CD14-positive monocyte (primary cell): ENCODE results near the gene ZNF341. TPM values are rescaled to one million over a fixed set of nuclear protein-coding genes. Genes with fewer than 3 reads are reported as not detected.

Experiments used
- DNase-seq, 3 donors: peaks; one replicate each; pipeline ENCODE4 v3.0.0-alpha.2; 2011 to 2022
- H2AFZ ChIP-seq: 2 replicates; pipeline ENCODE4 v1.6.0; 2012; ENCODE audit warnings: mild to moderate bottlenecking, low read depth, low read length, inconsistent platforms; ENCODE audit not compliant: insufficient read depth, poor library complexity, severe bottlenecking
- H3K27ac ChIP-seq, 2 donors: 1 replicate in 1 of 2; 2 replicates in 1 of 2; pipeline ENCODE4 v1.5.1; 2012 to 2013; ENCODE audit warnings: low read length in 2 of 2, control low read depth in 1 of 2, inconsistent platforms in 1 of 2, low read depth in 1 of 2, mild to moderate bottlenecking in 1 of 2
- H3K27me3 ChIP-seq, 2 donors: one replicate each; pipeline versions ENCODE4 v1.6.0 to v1.6.1; 2011 to 2013; ENCODE audit warnings: low read length in 2 of 2; ENCODE audit not compliant: control insufficient read depth in 2 of 2, insufficient read depth in 2 of 2
- H3K36me3 ChIP-seq, 2 donors: replicated peaks in 1 of 2; 1 replicate in 1 of 2; 2 replicates in 1 of 2; pipeline versions ENCODE4 v1.5.1 to v1.6.1; 2012 to 2013; ENCODE audit warnings: low read length in 2 of 2, control low read depth in 1 of 2, inconsistent platforms in 1 of 2, mild to moderate bottlenecking in 1 of 2; ENCODE audit not compliant: insufficient read depth in 2 of 2, control insufficient read depth in 1 of 2
- H3K4me1 ChIP-seq, 2 donors: 1 replicate in 1 of 2; 2 replicates in 1 of 2; pipeline versions ENCODE4 v1.5.1 to v1.6.1; 2012 to 2013; ENCODE audit warnings: low read length in 2 of 2, control low read depth in 1 of 2, inconsistent platforms in 1 of 2, mild to moderate bottlenecking in 1 of 2, moderate library complexity in 1 of 2; ENCODE audit not compliant: insufficient read depth in 2 of 2, control insufficient read depth in 1 of 2
- H3K4me2 ChIP-seq: replicated peaks from 2 replicates; pipeline ENCODE3; 2012; ENCODE audit warnings: low read length, moderate library complexity, mild to moderate bottlenecking; ENCODE audit not compliant: poor library complexity, severe bottlenecking; ENCODE audit errors: extremely low read depth
- H3K4me3 ChIP-seq, 3 experiments: fragments of 200-600 bp in 1 of 3; sonication (generic) in 1 of 3; replicated peaks in 1 of 3; 1 replicate in 2 of 3; 2 replicates in 1 of 3; pipeline ENCODE4 v1.5.1; 2011 to 2013; ENCODE audit warnings: low read length in 3 of 3, mild to moderate bottlenecking in 3 of 3, control low read depth in 2 of 3, low read depth in 2 of 3, inconsistent platforms in 1 of 3, moderate library complexity in 1 of 3
- H3K79me2 ChIP-seq: 2 replicates; pipeline ENCODE4 v1.6.0; 2012; ENCODE audit warnings: mild to moderate bottlenecking, control low read depth, inconsistent platforms, low read length, moderate library complexity; ENCODE audit not compliant: insufficient read depth
- H3K9ac ChIP-seq: 2 replicates; pipeline ENCODE4 v1.6.0; 2017; ENCODE audit warnings: low read length, mild to moderate bottlenecking; ENCODE audit not compliant: insufficient read depth, poor library complexity, severe bottlenecking
- H3K9me3 ChIP-seq, 2 donors: replicated peaks in 1 of 2; 1 replicate in 1 of 2; 2 replicates in 1 of 2; pipeline versions ENCODE4 v1.5.1 to v1.6.1; 2012 to 2013; ENCODE audit warnings: low read length in 2 of 2, control low read depth in 1 of 2; ENCODE audit not compliant: control insufficient read depth in 1 of 2, insufficient read depth in 1 of 2
- H4K20me1 ChIP-seq: 2 replicates; pipeline ENCODE4 v1.6.0; 2012; ENCODE audit warnings: mild to moderate bottlenecking, low read length, control low read depth, moderate library complexity; ENCODE audit not compliant: insufficient read depth
- H3K27ac Mint-ChIP-seq, 7 donors: one replicate each; pipeline ENCODE4 v1.8.0; 2020; ENCODE audit warnings: mild to moderate bottlenecking in 7 of 7, mixed read lengths in 7 of 7, moderate library complexity in 6 of 7, inconsistent platforms in 2 of 7
- H3K27me3 Mint-ChIP-seq, 3 donors: one replicate each; pipeline ENCODE4 v1.8.0; 2021 to 2022; ENCODE audit warnings: low read depth in 3 of 3, mild to moderate bottlenecking in 3 of 3, mixed read lengths in 3 of 3, moderate library complexity in 3 of 3, inconsistent platforms in 1 of 3
- H3K36me3 Mint-ChIP-seq, 2 donors: one replicate each; pipeline ENCODE4 v1.8.0; 2020; ENCODE audit warnings: mixed read lengths in 2 of 2, inconsistent platforms in 1 of 2, mild to moderate bottlenecking in 1 of 2
- H3K4me1 Mint-ChIP-seq: one replicate; pipeline ENCODE4 v1.8.0; 2020; ENCODE audit warnings: mild to moderate bottlenecking, mixed read lengths
- H3K4me3 Mint-ChIP-seq, 2 donors: one replicate each; pipeline ENCODE4 v1.8.0; 2020; ENCODE audit warnings: mild to moderate bottlenecking in 2 of 2, mixed read lengths in 2 of 2, moderate library complexity in 1 of 2
- H3K9me3 Mint-ChIP-seq, 7 donors: one replicate each; pipeline ENCODE4 v1.8.0; 2020 to 2022; ENCODE audit warnings: mixed read lengths in 7 of 7, mild to moderate bottlenecking in 6 of 7, moderate library complexity in 6 of 7, inconsistent platforms in 2 of 7
- CTCF ChIP-seq: fragments of 200-600 bp; IDR thresholded peaks from one replicate; pipeline ENCODE4 v1.8.0; 2022; ENCODE audit warnings: antibody characterized with exemption, mild to moderate bottlenecking
- WGBS: methylation state at CpG from one replicate; pipeline ENCODE4 v1.1.5; 2013; ENCODE audit warnings: missing lambda C conversion rate; ENCODE audit not compliant: insufficient coverage; 5-methylcytosine and 5-hydroxymethylcytosine counted together
- intact Hi-C, 2 donors: fragments of 100-400 bp; cut with micrococcal nuclease; formaldehyde crosslinking; loops; one replicate each; pipeline versions ENCODE4 v1.15.0 to v1.15.1; 2023
- polyA plus RNA-seq, 3 donors: library from polyadenylated mRNA; depleted of rRNA in 1 of 3; unstranded in 2 of 3; stranded (reverse) in 1 of 3; fragments of 300-500 nt in 2 of 3; fragments of >200 nt in 1 of 3; fragmentation: Illumina TruSeq in 2 of 3; gene quantifications; 1 replicate in 2 of 3; 2 replicates in 1 of 3; pipeline ENCODE4 v1.2.3, GENCODE V29; 2012 to 2021

Gene ZNF341
- polyA plus RNA-seq, 3 donors, result 1.1 to 10.3 (median 2.3) TPM

DNA sequence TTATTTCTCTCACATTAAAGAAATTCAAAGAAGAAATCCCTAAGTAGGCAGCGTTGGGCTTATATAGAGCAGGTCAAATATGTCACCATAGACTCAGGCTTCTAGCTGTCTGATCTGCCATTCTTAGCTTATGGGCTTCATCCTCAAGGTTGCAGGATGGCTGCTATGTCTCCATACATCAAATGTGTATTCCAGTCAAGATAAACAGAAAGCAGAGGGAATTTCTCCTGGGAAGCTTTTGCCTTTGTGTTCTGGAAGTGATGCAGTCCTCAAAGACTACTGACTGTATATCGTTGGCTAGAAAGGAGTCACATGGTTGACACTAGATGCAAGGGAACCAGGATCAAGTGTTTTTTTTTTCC lies 36.0 kb downstream of the ZNF341 start:
- Histone ChIP-seq H3K4me1 (no peaks in the 10 kb centered on the region), H3K9me3 (no peaks in the 10 kb centered on the region), H3K4me3 (no peak overlapping the region), H2AFZ (no peak overlapping the region), H3K27me3 (no peaks in the 10 kb centered on the region), H3K79me2 (no peaks in the 10 kb centered on the region), H3K9ac (no peak overlapping the region), H3K36me3 (peaks cover 17 to 41% of the 10 kb centered on the region in 2 donors), H4K20me1 (no peaks in the 10 kb centered on the region), H3K4me2 (no peak overlapping the region), H3K27ac (no peak overlapping the region)
- no peak for TF ChIP-seq CTCF
- H3K27ac Mint-ChIP-seq, result no peak overlapping the region
- H3K4me1 Mint-ChIP-seq, result peaks cover 3% of the 10 kb centered on the region
- peaks cover 0 to 3% (median 2%) of the 10 kb centered on the region in 3 donors for H3K27me3 Mint-ChIP-seq
- H3K9me3 Mint-ChIP-seq, result peaks cover 0 to 3% (median 0%) of the 10 kb centered on the region in 7 donors
- DNase-seq, result no peak
- intact Hi-C loops, result no loop called here
- no peak overlapping the region for H3K4me3 Mint-ChIP-seq
- WGBS, result no CpG with 5 or more reads among the region's 2 CpGs
- peaks cover 45 to 60% of the 10 kb centered on the region in 2 donors for H3K36me3 Mint-ChIP-seq

DNA sequence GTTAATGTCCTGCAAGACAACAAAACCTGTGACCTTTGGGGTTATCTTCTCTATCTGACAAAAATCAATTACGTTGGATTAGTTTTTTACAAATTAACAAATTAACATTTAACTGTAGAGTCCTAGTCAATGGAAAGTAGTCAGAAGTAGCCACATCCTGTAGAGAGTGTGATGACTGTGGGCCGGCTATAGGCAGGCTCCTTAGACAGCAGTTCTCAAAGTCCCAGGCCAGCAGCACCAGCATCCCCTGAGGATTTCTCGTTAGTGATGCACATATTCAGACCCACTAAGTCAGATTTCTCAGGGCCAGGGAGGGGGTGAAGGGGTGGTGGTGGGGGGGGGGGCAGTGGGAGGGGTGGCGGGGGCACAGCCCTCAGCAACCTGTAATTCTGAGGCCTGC lies 37.2 kb downstream of the ZNF341 start:
- peaks cover 50 to 67% of the 10 kb centered on the region in 2 donors for H3K36me3 Mint-ChIP-seq
- H3K27ac Mint-ChIP-seq, result no peak overlapping the region
- H3K4me1 Mint-ChIP-seq, result peaks cover 8% of the 10 kb centered on the region
- Histone ChIP-seq H3K79me2 (no peaks in the 10 kb centered on the region), H3K4me1 (peaks cover 0 to 6% of the 10 kb centered on the region in 2 donors), H3K9me3 (no peaks in the 10 kb centered on the region), H2AFZ (no peak overlapping the region), H3K4me2 (no peak overlapping the region), H3K9ac (no peak overlapping the region), H3K36me3 (peaks cover 22 to 41% of the 10 kb centered on the region in 2 donors), H3K27ac (no peak overlapping the region), H4K20me1 (no peaks in the 10 kb centered on the region), H3K4me3 (no peak overlapping the region), H3K27me3 (no peaks in the 10 kb centered on the region)
- peaks cover 0 to 2% (median 0%) of the 10 kb centered on the region in 3 donors for H3K27me3 Mint-ChIP-seq
- TF ChIP-seq CTCF, result no peak
- DNase-seq, result no peak
- intact Hi-C loops, result no loop called here
- H3K4me3 Mint-ChIP-seq, result no peak overlapping the region
- peaks cover 0 to 3% (median 0%) of the 10 kb centered on the region in 7 donors for H3K9me3 Mint-ChIP-seq
- 86% methylated on average over 1 of the region's 4 CpGs for WGBS
